Activated CD8-positive, alpha-beta memory T cell treated with anti-CD3 and anti-CD28 coated beads, Interleukin-2, amount 50 U/mL, for 1 hour (primary cell): ENCODE data around the gene ATIC.

Source experiments
- DNase-seq: peaks from one replicate; pipeline ENCODE4 v3.0.0-alpha.2; 2020; ENCODE audit errors: extremely low read depth

The ATIC gene

DNA sequence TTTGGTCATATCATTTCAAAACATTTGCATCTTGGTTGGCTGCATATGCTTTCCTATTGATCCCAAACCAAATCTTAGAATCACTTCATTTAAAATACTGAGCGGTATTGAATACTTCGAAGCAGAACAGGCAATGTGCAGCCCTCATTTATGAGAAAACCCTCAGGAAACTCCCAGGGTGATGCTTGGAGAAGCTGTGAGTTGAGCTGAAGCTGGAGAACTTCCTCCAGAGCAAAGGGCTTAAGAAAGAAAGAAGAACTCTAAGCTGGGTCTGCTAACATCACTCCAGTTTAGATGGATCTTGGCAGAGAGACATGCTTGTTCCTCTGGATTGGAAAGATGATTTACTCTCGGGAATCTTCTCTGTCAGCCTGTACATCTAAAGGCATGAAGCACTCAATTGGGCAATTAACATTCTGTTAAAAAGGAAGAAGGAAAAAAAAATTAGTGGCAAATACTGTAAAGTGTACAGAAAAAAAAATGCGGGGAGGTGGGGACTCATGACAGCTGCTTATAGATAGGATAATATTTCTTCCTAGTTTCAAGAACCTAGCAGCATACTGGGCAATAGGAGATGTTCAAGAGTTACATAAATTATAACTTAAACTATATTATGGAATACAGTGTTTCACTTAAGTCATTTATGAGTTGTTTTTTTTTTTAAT lies 49.5 kb downstream of the ATIC start:
- DNase-seq, result no peak

DNA sequence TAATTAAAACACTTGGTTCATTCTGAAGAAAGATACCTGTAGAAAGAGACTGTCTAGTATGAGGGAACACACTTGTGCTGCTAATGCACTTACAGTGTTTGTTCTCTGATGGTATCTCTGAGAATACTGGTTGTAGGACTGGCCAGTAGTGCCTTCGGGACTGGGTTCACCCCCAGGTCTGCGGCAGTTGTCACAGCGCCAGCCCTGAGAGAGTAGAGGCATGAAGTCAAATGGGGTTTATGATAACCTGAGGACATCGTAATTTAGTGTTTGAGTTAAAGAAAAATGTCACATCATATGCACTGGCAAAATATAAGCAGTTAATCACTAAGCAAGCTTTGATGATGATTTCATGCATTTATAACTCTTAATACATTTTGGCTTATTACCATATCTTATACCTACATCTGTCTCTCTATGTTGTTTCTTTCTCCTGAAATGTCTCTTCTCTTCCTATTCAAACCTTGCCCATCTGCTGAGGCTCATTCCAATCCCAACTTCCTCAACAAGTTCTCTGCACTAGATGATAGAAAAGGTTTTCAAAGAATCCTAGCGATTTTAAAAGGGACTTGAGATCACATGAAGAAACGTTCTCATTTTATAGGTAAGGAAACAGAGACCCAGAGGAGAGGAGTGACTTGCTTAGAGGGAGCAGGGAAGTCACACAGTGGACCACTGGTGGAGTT lies 50.2 kb downstream of the ATIC start:
- DNase-seq, result no peak

DNA sequence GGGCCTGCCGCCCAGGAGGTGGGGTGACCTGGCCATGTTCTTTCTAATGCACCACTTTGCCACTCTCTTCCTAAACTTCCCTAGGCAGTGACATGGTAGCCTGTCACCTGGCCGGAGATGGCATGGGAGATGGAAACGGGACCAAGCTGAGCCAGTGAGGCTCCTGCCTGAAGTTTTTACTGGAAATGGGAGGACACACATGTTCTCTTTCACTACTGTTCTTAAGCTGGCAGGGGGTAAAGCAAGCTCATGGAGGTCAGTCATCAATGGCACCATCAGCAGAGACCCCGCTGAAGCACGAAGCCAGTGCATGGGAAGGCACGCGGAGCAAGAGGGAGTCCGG lies 50.7 kb downstream of the ATIC start:
- no peak for DNase-seq

DNA sequence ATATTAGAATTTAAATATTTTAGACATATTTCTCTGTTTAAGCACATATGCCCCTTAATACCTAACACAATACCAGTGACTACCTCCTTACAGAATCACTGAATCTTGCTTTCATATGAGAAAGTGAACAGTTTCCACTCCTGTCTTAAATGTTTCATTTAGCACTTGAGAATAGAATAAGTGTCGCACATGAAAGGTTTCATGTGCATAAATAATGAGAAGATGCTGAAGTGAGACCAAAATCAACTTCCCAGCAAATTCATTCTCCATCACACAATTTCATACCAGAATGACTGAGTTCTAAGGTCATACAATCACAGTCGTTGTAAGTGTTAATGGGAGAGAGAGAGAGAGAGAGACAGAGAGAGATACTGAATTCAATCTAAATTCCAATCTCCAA lies 51.2 kb downstream of the ATIC start:
- DNase-seq, result no peak

DNA sequence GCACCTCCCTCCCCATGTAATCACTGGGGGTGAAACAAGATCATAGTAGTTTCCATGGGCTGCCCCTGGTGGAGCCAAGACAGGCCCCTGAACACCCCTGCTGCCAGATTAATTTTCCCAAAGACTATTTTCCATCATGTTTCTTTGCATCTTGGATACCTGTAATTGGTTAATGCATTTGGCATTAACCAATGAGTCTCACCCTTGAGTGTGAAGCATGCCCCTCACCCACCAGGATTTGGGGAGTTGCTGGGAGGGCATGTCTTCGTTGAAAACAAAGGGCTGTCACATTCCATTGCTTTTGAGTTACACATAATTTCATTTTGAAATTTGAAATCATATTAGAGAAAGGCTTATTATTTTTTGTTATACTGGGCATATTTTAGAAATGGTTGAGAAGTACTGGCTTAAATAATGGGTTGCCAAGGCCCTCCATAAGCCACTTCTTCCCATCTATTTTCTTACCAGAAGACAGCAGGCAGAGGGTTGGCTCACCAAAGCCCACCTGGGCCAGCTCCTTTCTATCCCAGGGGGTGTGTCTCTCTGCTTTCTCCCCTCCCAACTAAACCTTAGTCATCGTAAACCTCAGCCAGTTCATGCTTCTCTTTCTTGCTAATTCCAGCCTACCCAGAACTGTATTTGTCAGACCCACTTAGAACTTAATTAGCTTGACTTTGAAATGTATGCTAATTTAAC lies 51.8 kb downstream of the ATIC start:
- no peak for DNase-seq

DNA sequence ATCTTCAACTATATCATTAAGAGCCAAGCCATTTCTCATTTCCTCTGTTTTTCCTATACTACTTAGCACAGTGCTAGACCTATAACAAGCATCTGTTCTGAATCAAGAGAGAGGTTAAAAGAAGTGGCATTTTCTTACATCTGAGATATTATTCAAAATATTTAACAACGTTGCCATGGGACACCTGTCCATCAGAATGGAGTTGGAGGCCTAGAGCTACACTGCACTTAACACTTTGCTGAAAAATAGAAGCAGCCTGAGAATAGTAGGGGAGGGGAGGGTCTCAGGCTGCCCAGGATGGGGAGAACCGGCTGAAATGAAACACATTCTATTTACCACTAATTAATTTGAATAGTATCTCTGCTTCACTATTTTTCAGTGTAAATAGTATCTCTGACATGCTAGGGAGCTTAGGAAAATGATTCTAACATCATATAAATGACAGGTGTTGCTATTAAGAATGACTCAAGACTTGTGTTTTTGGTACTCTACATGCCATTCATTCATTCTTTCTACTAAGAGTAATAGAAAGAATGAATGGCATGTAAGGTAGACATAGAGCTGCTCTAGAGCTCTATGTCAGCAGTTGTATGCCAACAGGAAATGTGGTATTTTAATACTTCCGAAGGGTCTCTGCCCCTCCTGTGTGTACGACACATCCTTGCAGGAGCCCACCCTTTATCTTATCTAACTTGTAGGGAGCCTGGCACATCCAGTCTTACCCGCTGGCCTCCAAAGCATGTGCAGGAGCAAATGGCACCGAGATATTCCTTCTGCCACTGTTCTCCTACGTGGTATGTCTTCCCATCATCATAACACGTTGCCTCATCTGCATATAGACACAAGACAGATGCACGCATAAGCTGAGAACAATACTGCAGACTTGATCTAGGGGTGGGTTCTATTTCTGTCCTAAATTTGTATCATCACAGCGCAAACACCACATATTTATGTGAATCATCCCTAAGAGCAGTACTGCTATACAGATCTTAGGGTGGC lies 52.6 kb downstream of the ATIC start:
- DNase-seq, result no peak

DNA sequence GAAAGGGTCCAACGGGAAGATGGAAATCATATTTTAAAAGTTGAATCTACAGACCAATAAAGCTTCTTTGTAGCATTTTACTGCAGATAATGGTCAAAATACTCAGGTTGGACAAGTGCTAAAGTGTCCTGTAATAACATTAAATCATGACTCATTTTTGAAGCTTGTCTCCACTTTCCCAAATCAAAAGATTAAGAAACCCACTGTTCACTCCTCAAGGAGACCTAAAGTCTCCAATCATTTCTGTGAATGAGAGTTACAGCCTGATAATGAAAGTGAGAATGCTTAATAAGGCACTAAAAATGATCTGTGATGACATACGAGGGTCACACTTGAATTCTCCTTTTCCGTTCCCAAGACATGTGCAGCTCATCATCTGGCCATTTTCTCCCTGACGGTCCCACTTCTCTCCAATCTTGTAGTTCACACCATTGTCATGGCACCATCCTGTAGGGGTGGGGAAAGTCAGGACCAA lies 53.4 kb downstream of the ATIC start:
- no peak for DNase-seq

DNA sequence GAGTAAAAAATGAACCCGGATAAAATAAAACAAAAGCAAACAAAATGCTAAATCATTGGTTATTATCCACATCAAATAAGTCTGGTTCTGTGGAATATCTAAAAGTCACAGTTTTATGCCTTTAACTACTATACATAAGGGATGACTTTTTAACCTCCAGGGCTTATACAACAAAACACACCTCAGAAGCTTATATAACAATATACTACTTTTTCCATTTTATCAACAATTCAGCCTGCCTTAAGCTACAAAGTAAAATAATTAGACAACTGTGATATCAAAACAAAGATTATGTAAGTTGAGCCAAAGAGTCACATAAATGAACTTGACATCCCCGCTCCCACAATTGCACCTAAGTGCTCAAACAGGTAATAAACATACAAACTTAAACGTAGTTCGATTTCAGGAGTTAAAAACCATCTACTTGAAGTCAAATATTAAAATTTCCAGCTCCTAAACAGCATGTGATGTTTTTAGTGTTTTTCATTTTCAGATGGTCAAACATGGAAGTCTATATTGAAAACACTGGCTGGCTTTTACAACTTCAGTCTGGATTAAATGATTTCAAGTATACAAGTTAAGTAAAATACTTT lies 54.7 kb downstream of the ATIC start:
- no peak for DNase-seq

DNA sequence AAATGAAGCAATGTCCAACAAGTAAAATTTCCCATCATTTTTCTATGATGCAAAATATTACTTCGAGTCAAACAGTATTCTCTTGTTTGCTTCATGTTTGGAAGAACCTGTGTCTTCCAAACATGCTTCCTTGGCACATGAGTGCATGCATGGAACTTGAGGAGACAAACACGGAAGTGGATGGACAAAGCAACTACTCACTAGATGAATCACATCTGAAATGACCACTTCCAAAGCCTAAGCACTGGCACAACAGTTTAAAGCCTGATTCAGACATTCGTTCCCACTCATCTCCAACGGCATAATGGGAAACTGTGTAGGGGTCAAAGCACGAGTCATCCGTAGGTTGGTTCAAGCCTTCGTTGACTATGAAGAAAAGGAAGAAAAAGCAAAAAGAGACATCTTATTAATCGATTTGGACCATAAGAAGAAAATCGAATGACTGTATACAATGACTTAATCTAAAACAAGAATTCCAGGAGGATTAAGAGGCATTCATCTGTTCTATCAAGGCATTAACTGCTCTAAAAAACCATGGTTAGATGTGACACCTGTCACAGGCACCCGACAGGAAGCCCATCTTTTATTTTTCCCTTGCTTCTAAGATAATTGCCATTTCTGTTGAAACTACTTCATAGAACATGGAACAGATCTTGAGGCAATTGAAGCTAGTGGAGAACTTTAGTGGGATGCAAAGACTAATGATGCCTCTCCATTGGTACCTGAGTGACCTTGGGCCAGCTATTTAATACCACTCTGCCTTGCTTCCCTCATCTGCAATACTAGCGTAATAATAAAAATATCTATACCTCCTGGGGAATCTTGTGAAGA lies 56.0 kb downstream of the ATIC start:
- no peak for DNase-seq

DNA sequence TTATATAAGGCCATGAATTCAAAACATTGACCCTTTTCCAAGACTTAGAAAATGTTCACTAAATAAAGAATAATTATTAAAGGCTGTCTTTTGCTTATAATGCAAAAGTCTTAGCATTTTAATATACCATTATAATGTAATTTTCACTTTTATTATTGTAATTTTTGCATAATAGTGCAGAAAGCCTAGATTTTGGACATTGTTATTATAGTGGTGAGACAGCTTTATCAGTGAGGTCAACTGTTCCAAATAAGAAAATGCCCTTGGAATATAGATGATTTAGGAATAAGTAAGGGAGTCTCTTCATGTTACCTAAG lies 56.6 kb downstream of the ATIC start:
- no peak for DNase-seq

DNA sequence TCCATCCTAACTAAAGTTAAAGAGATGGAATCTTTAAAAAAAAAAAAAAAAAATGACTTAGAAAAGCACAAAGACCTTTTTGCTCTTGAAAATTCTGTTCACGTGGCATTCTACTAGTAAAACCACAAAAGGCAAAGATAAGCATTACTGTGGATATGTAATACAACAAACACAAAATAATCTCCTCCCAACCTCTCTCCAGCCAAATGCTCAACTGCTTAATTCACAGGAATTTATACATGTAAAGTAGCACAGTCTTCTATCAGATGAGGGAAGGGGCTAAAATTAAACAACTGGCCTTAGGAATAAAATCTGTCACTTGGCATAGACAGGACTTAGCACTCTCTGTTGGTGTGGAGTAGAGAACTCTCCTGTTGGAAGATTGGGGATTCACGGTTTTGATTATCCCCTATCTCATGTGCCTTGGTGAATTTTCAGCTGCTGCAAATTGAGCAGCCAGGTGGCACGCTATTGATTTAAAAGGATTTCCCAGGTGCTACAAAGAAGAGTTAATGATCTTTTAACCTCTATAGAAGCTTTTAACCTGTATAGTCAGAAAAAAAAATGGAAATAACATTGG lies 57.4 kb downstream of the ATIC start:
- no peak for DNase-seq

DNA sequence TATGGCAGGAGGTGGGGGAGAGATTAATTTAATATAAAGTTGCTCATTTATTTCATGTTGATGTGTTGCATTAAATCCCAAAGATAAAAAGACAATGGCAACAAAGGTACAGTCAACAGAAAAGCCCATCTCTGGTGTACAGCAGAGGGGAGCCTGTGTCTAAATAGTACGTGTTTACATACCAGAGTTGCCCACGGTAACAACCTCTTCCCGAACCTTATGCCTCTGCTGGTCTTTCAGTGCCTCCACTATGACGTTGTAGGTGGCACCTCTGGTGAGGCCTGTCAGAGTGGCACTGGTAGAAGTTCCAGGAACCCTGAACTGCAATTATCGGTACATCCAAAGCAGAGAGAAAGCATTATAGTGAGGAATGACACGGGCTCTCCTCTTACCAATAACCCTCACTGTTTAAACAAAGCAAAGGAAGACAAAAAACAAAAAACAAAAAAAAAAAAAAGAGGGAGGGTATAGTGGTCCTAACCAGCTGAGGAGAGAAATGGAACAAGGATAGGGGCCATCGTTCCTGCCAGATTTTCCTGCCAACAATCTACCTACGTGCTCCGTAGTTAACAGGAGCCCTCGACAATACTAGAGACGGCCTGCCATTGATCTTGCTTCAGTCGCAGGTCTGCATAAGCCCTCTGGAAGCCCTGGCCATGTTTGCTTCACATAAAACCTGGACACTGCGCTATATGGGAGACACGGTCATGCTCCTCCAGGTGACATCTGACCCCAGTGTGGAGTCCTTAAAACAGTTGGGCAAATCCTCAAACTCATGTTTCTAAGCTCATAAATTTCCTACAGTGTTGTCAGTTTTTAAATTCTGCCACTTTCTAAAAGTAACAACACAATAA lies 58.5 kb downstream of the ATIC start:
- DNase-seq, result no peak

DNA sequence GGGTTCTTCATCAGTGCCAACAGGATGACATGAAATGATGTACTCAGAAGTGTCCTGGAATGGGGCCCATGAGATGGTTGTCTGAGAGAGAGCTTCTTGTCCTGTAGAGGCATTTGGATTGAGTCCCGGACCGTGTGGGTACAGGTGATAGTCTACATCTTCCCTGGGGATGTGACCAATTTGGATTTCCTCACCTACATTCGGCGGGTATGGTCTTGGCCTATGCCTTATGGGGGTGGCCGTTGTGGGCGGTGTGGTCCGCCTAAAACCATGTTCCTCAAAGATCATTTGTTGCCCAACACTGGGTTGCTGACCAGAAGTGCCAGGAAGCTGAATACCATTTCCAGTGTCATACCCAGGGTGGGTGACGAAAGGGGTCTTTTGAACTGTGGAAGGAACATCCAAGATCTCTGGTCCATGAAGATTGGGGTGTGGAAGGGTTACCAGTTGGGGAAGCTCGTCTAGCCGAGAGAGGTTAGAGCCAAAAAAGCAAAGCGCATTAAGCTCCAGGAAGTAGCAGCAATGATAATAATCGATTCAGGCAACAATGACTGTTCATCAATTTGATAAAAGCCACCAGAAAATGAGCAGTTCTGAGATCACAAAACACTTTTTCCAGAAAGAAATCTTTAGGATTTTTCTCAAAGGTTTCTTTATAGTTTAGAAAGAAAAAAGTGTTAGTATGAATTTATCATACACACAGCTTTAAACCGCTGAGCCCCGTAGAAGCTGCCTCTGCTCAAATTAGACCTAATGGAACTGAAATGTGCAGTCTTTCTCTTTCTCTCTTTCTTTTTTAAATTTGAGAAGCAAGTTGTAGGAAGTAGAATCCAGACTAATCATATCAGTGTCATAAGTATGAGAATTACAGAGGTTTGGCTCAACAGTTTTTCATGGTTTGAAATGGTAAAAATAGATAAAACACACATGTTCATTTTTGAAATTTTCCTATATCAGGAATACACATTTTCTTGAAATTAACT lies 60.3 kb downstream of the ATIC start:
- DNase-seq, result no peak

DNA sequence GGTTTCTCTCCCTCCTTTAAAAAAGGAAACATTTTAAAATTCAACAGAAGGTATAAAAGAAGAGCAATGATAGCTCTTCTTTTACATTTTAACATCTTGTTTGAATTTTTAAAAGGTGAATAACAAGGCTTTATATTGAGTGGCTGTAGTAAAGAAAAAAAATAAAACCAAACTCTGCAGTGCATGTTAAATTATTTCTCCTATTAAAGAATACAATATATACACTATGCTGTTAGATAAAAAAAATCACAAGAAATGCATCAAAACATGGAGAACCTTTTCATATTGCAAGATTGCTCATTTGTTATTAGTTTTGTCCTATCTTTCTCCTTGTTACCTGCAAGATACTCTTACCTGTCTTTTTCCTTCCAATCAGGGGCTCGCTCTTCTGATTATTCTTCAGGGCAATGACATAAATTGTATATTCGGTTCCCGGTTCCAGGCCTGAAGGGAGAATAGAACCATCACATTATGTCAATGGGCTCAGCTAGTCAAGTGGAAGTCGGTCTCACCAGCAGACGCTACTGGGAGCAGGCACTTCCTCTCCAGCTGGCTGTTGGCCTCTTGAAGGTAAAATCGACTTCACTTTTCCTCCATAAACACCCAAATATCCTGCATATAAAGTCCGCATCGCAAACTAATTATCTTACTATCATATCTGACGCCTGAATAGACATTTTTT lies 61.2 kb downstream of the ATIC start:
- no peak for DNase-seq

DNA sequence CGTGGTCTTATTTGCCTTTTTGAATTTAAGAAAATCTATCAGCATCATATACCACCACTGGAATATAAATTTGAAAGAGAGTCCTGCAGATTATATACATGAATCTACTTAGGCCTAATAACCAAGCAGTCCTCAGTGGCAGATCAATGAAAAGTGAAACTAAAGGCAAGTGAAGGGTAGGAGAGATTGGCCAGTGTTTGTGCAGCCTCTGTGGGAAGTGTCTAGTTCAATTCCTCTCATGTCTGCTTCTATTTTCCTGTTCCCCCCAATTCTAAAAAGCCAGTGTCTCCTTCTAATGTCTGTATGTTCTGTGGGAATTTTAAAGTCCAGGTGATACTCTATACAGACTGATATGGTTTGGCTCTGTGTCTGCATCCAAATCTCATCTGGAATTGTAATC lies 62.1 kb downstream of the ATIC start:
- no peak for DNase-seq

DNA sequence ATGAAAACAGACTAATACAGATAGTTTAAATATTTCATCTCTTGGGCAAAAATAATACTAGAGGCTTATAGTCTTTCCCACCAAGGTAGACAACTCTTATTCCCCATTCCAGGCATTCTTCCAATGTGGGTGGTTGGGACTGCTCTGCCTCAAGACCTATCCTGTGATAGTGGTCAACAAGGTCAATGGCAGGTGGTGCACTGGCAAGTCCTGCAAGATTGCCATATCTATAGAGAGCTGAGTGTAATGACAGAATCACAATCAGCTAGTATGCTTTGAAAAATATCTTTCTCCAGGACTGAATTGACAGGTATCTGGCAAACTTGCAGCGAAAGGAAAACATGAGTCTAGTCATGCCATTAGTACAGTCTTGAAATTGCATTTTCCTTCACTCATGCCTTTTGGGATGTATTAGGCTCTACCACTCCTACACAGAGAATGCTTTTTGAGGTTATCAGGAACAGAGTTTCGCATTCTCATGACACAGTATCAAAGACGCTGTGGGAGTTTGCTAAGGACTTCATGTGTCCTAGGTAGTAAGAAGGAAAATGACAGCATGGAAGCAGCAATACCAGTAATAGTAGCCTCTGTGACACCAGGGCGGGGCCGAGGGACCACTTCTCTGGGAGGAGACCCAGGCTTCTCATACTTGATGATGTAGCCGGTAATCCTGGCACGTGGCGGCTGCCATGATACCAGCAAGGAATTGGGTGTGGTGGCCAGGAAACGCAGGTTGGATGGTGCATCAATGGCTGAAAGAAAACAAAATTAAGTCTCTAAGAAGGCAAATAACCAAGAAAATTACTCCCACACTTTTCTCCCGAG lies 63.0 kb downstream of the ATIC start:
- DNase-seq, result no peak

DNA sequence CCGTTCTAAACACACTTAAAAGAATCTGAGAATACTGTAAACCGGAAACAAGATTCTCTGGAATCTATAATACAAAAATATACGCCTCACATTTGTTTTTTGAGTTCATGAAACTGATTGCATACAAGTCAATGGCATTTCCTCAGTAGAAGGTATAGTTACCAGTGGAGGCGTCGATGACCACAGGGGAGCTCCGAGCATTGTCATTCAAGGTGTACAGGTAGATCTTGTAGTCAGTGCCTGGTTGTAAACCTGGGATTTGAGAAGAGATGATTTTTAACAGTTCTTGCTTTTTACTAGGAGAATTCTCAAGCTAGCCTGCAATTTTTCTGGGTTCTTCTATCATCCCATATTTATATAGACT lies 63.6 kb downstream of the ATIC start:
- DNase-seq, result no peak
